K562 treated with DMSO at 1 percent for 24 hours (cell line): Measurements from ENCODE around the gene CCDC180. TPM values are rescaled to one million over a fixed set of nuclear protein-coding genes. Genes with fewer than 3 reads are reported as not detected.

Experiments used
- total RNA-seq: library from RNA; unstranded; fragments of 300-600 nt; gene quantifications from 2 replicates; pipeline ENCODE4 v1.2.3, GENCODE V29; 2022; ENCODE audit warnings: low read depth; ENCODE audit not compliant: insufficient read depth

Gene CCDC180
- total RNA-seq = 1.2 and 1.9 TPM in 2 replicates

DNA sequence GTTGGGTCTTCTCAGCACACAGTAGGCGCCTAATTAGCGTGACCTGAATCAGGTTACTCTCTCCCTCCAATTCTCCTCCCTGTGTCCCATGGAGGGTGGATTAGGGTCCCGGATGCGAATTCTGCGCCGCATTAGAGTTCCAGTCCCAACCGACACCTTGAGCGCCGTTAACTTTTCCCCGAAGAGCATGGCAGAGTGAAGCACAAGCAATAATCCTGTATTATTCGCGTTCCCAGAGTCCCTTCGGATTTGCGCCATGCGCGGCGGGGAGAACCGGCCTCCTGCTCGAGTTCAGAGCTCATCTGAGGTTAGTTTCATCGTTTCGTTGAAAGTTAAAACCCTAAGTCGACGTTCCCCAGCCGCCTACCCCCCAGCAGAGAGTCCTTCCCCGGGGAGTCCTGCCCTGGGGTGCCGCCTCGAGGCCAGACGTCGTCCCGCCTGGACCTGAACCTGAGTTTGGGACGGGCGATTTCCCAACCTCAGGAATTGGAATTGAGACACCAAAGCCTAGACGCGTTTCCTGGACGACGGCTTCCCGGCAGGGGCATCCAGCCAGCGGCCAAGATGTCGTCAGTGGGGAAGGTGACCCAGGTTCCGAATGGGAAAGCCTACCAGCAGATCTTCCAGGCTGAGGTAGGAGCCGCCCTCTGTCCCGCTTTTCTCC is at the start of gene CCDC180:
Gene CCDC180, plus strand, starts transcription at position 160 of the 664 bp plus-strand sequence. Its CDS starts 405 bp downstream, at position 565.

Other genes starting within 250 kb of the CCDC180 start
- 10.4 and 10.8 TPM in 2 replicates for gene TDRD7, start 104.4 kb downstream of the CCDC180 start, total RNA-seq
- 15.3 and 15.9 TPM in 2 replicates for gene TMOD1, start 194.0 kb downstream of the CCDC180 start, total RNA-seq